M059J (cell line): ENCODE measurements around the gene VIM. TPM values are rescaled to one million over a fixed set of nuclear protein-coding genes. Genes with fewer than 3 reads are reported as not detected.
A peak's percentile ranks its signal among the peaks of the same experiment; 100 is the strongest.

Experiments
- DNase-seq: peaks from one replicate; pipeline ENCODE4 v3.0.0-alpha.2; 2012; ENCODE audit warnings: low read depth
- total RNA-seq: library from RNA; depleted of rRNA; stranded (reverse); fragments of >200 nt; shearing (Covaris generic); gene quantifications from 2 replicates; pipeline ENCODE4 v1.2.3, GENCODE V29; 2014; rRNA removed

The VIM gene
- 2,499 and 3,150 TPM in 2 replicates for total RNA-seq

- peak; percentile 94 for DNase-seq
Measured at GRCh38 chr10:17228091-17229015, at the start of gene VIM. VIM (plus strand) TSS chr10:17228241; CDS start chr10:17229423, 1,182 bp downstream.

GRCh38 chr10:17179002-17179401 lies 49.0 kb upstream of the VIM start:
- peak; percentile 62 for DNase-seq

- DNase-seq = no peak
Measured at GRCh38 chr10:17181110-17181509, 46.9 kb upstream of the VIM start.

- no peak for DNase-seq
Measured at GRCh38 chr10:17181751-17182150, 46.3 kb upstream of the VIM start.

GRCh38 chr10:17183110-17183509 lies 44.9 kb upstream of the VIM start:
- DNase-seq = no peak

GRCh38 chr10:17185873-17186272 lies 42.2 kb upstream of the VIM start:
- DNase-seq = no peak

GRCh38 chr10:17188644-17189172 lies 39.3 kb upstream of the VIM start:
- DNase-seq = no peak

GRCh38 chr10:17190602-17191001 lies 37.4 kb upstream of the VIM start:
- no peak for DNase-seq

GRCh38 chr10:17195083-17195482 lies 33.0 kb upstream of the VIM start:
- no peak for DNase-seq

- no peak for DNase-seq
Measured at GRCh38 chr10:17196045-17196444, 32.0 kb upstream of the VIM start.

GRCh38 chr10:17196573-17196972 lies 31.5 kb upstream of the VIM start:
- DNase-seq = no peak

GRCh38 chr10:17199351-17199804 lies 28.7 kb upstream of the VIM start:
- peak; percentile 64 for DNase-seq

GRCh38 chr10:17200001-17200911 lies 27.8 kb upstream of the VIM start:
- DNase-seq = peak; percentile 57

- DNase-seq = peak; percentile 83
Measured at GRCh38 chr10:17200912-17201793, 26.9 kb upstream of the VIM start, which contains the start of gene TRDMT1. TRDMT1 (minus strand) TSS chr10:17201672; CDS start chr10:17201634, 38 bp downstream.

- DNase-seq = no peak
Measured at GRCh38 chr10:17201794-17202116, 26.3 kb upstream of the VIM start.

- no peak for DNase-seq
Measured at GRCh38 chr10:17202506-17202905, 25.5 kb upstream of the VIM start.

- no peak for DNase-seq
Measured at GRCh38 chr10:17202999-17203398, 25.0 kb upstream of the VIM start.

- no peak for DNase-seq
Measured at GRCh38 chr10:17203416-17203815, 24.6 kb upstream of the VIM start.

- DNase-seq = peak; percentile 80
Measured at GRCh38 chr10:17206210-17206709, 21.8 kb upstream of the VIM start.

GRCh38 chr10:17208476-17208875 lies 19.6 kb upstream of the VIM start:
- no peak for DNase-seq

- peak; percentile 11 for DNase-seq
Measured at GRCh38 chr10:17209302-17209701, 18.7 kb upstream of the VIM start.
